Stimulated activated naive CD4-positive, alpha-beta T cell (primary cell): ENCODE results near the gene CREB5.
"Not testable (repeated sequence)": the region's sequence is repeated elsewhere in the genome, so short reads cannot be mapped to it uniquely, and the experiment has no call there.

ENCODE experiments used
- DNase-seq, 6 experiments: peaks; one replicate each; lab custom pipeline; 2025; lab: John Stamatoyannopoulos, UW

CREB5 gene

DNA sequence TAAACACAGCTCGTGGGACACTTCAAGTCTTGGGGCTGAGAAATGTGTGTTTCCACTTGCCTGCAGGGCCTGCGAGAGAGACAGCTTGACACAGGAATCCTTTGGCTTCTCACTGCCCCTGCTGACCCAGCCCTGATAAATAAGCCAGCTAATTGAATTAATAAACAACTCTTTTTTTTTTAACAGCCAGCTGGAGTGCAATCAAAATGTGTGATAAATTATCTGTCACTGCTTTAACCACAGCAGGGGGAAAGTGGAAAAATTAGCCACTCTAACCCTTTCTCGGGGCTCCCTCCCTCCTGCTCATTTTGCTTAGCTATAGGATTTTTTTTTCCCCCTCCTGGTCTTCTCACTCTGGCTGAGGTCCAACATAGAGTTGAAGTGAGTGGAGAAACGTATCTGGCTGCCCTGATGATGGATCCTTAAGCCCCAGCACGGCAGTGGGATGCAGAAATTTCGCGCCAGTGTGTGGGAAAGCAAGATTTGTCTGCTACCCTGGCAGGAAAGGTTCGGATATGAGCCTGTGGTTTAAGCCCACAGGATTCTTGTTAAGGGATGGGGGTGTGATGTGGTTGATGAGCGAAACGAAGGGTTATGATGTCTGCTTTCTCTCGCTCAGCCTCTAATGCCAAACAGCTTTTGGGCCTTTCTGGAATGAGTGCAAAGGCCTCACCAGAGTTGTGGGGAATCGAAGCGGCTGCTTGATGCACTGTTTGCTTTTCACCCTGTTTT is 372.0 kb downstream of the CREB5 start:
- DNase-seq = no peak

DNA sequence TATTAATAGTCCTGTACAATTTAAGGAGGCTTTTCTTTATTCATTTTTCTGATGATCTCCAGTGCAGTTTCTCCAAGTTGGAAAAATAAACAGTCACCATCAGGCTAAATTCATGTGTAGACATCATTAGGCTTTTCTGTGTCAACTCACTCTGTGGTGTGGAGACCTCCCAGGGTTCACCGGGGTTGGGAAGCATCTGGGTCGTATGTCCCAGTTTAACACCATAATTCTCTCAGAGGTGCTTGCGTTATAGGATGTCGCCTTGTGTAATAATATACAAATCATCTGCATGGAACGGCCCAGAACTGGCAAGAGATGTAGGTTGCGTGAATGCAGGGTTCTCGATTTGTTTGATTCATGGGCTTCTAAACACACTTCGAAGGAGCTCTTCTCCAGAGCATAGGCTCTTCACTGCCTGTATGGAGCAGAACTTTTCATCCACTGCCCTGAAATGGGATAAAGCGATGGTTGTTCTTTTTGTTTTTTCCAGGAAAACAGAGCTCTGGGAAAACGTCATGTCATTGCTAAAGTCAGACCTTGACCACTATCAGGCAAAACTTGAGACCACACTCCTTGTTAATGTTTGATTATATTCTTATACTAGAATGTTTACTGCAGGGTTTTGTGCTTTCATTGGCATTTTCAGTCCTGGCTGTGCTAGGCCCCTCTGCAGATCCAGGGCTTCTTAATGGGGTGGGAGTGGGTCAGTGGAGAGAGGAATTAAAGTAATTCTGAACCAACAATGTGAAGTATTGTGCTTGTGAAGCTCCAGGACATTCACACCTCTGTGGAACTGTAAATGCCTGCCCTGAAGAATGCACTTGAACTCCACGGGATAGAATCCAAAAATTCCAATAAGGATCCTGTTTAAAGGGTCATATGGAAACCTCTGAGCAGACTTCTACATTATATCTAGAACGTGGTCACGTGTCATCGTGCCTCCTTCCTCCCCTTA is 373.0 kb downstream of the CREB5 start:
- DNase-seq = no peak

- not testable (repeated sequence) for DNase-seq
These were observed 373.8 kb downstream of the CREB5 start for GRCh38 chr7:28786156-28786555.

GRCh38 chr7:28787106-28787505 is 374.8 kb downstream of the CREB5 start:
- no peak for DNase-seq

GRCh38 chr7:28790467-28790866 is 378.1 kb downstream of the CREB5 start:
- no peak for DNase-seq

DNA sequence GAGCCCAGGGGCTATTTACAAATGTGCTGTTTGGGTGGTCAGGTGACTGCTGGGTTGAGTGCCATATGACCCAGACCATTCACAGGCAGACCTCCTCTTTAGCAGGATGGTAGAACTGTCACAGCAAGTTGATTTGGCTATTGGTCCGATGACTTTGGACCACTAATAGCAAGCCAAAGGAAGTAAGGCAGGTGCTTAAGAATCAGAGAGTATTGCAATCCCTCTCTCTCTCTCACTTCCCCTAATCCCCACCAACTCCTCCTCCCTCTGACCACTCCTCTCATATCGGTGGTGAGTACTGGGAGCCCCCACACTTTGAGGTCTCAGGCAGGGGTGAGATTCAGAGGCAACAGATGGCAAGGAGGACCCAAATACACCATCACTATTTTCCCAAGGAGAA is 380.5 kb downstream of the CREB5 start:
- no peak for DNase-seq

- DNase-seq = no peak
These were observed 381.2 kb downstream of the CREB5 start for GRCh38 chr7:28793381-28794085.

DNA sequence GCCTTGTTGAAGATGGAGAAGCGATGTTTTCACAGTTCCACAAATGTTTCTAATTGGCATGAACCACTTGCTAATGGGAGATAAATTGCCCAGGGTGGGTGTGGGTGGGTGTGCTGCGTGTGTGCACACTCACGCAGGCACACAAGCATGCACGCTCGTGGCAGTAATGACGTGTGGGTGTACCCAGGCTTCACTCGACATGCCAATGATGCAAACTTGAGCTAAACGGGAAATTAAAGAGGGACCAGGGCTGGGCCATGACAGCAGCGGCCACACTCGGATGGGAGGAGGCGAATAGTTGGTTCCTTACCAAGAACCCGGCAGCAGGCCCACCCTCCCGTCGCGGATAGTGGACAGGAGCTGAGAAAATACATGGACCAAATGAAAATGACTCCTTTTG is 386.0 kb downstream of the CREB5 start:
- no peak for DNase-seq

GRCh38 chr7:28799619-28800018 is 387.3 kb downstream of the CREB5 start:
- DNase-seq = no peak

- no peak for DNase-seq
These were observed 387.8 kb downstream of the CREB5 start for GRCh38 chr7:28800150-28800549.

- no peak for DNase-seq
These were observed 390.1 kb downstream of the CREB5 start for GRCh38 chr7:28802450-28802849.

DNA sequence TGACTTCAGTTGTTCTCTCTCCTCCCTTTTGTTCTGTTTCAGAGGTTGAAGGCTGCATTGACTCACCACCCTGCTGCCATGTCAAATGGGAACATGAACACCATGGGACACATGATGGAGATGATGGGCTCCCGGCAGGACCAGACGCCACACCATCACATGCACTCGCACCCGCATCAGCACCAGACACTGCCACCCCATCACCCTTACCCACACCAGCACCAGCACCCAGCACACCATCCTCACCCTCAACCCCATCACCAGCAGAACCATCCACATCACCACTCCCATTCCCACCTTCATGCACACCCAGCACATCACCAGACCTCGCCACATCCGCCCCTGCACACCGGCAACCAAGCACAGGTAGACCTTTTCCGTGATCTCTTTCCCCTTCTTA is 391.8 kb downstream of the CREB5 start:
- DNase-seq = no peak

DNA sequence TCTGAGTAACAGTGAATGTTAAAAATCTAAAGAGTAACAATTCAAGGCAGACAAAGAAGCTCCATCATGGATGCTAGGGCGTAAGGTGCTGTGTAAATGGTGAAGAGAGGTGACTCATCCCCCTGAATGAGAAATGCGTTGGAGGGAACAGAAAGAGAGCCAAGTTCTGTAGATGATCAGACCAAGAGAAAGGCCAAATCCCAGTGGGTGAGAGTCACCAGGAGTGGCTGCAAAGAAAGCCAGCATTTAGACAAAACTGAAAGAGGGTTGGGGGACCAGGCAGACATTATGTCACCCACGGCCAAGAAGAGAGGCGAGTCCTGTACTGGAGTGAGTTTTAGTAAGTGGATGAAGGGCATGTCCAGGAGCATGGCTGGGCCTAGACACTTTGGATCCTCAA is 392.7 kb downstream of the CREB5 start:
- no peak for DNase-seq

DNA sequence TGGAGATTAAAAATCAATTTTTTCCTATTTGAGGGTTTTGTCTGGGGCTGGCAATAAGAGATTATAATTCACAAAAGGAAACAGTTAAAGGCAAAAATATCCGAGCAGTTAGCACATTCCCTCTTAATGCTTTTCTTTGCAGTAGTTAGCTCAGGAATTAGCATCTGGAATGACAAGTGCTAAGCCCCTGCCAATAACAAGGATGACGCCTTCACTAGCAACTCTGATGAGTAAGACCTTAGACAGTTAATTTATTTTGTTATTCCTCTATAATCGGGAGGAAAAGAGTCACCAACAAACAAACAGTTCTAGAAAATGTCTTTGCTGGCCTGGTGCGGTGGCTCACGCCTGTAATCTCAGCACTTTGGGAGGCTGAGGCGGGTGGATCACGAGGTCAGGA is 394.5 kb downstream of the CREB5 start:
- DNase-seq = no peak

DNA sequence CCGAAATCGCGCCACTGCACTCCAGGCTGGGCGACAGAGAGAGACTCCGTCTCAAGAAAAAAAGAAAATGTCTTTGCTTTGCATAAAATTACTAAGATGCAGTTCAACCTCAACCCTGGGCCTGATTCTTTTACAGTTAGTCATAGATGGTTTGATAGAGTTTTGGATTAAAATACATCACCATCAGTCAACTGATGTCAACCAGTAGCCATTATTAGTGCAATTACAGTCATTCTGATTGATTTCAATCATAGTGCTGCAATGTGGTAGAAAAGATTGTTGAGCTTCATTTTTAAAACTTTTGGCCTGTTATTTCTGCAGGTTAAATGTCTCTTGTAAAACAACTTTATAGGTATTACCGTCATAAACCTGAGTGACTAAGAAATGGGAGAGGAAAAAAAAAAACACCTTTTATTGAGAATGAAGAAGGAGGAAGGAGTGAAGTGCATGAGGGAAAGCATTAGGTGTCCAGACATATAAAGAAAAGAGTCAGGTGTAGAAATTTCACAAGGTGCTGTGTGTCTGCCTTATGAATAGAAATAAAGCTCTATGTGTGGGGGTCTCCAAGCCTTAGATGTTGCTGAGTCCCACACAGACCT is 395.2 kb downstream of the CREB5 start:
- DNase-seq = no peak

- DNase-seq = no peak
These were observed 396.6 kb downstream of the CREB5 start for GRCh38 chr7:28808796-28809533.

- no peak for DNase-seq
These were observed 398.7 kb downstream of the CREB5 start for GRCh38 chr7:28811008-28811407.

DNA sequence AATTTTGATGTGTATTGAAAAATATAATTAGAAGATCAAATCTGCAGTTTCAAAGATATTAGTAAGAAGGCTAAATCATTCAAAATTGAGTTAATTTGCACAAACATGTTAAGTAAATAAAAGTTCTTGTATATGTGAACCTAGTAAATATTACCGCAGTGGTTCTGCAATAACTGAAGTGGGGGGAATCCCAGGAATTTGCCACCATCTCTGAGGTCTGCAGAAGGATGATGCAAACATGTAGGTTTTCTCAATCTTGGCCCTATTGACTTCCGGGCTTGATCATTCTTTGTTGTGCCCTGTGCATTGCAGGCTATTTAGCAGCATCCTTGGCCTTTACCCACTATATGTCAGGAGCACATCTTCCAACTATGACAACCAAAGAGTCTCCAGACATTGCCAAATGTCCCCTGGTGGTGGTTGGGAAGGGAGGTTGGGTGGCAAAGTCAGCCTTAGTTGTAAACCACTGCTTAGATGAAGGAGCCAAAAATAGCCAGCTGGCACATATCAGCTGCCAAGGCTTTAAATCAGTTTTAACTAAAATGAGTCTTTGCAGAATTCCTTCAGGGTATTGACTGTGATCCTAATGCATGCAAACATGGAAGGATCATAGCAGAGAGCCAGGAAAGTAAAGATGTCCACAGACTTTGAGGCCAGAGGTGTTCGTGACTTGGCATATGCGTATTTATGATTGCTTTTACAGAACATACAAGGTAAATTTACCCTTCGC is 399.5 kb downstream of the CREB5 start:
- no peak for DNase-seq

DNA sequence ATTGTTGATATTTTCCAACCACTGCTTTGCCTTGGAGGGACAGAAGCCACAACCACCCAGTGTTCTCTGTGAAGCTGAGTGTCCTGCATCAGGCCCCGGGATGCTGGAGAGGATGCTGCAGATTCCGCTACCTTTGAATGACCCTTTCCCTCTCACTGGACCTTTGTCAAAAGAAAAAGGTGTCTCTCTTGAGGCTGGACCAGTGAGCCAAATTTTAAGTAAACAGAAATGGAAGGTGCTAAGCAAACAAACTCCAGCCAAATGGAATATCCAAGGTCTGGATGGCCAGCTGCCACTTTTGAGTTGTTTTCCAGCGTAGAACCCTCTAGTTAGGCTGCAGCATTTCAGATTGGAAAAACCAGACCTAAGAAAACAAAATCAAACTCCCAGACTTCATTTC is 400.3 kb downstream of the CREB5 start:
- no peak for DNase-seq

GRCh38 chr7:28813243-28813962 is 401.1 kb downstream of the CREB5 start:
- DNase-seq = no peak
